Muscle layer of colon (tissue), 2 donors: ENCODE data around the gene DCP1A.
"Not testable (repeated sequence)": the region's sequence is repeated elsewhere in the genome, so short reads cannot be mapped to it uniquely, and the experiment has no call there.

Experiments used
- H3K27ac ChIP-seq: one replicate; pipeline ENCODE4 v1.7.0; 2013; ENCODE audit warnings: low read depth, mild to moderate bottlenecking, low read length, moderate library complexity
- H3K27me3 ChIP-seq, 2 donors: one replicate each; pipeline ENCODE4 v1.7.0; 2013; ENCODE audit warnings: low read length in 2 of 2, mild to moderate bottlenecking in 2 of 2; ENCODE audit not compliant: insufficient read depth in 2 of 2, control insufficient read depth in 1 of 2
- H3K36me3 ChIP-seq: one replicate; pipeline ENCODE4 v1.7.0; 2013; ENCODE audit warnings: mild to moderate bottlenecking, low read length; ENCODE audit not compliant: insufficient read depth
- H3K4me1 ChIP-seq: one replicate; pipeline ENCODE4 v1.7.0; 2013; ENCODE audit warnings: mild to moderate bottlenecking, low read length; ENCODE audit not compliant: insufficient read depth
- H3K4me3 ChIP-seq, 2 donors: one replicate each; pipeline ENCODE4 v1.7.0; 2013; ENCODE audit warnings: low read length in 2 of 2, low read depth in 1 of 2, mild to moderate bottlenecking in 1 of 2, moderate library complexity in 1 of 2
- H3K9ac ChIP-seq: one replicate; pipeline ENCODE4 v1.7.0; 2013; ENCODE audit warnings: low read length
- H3K9me3 ChIP-seq: one replicate; pipeline ENCODE4 v1.7.0; 2013; ENCODE audit warnings: mild to moderate bottlenecking, low read length
- donor health status: abdominal sarcoma.
- donor health status: Adenocarcinoma of cecum.

DCP1A gene

DNA sequence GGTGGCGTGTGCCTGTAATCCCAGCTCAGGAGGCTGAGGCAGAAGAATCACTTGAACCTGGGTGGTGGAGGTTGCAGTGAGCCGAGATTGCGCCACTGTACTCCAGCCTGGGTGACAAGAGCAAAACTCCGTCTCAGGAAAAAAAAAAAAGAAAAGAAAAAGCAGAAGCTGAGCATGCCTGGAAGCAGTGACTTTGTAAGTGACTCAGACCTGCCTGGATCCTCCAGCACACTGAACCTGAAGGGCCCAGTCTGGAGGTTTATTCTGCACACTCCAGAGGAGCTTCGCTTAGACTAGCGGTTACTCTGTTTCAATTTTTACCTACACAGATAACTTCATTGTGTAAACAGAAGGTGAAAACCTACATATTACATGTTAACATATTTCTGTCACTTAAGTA is 19.4 kb downstream of the DCP1A start:
- H3K27me3 ChIP-seq, H3K4me3 ChIP-seq, H3K36me3 ChIP-seq, H3K9me3 ChIP-seq, H3K9ac ChIP-seq, H3K27ac ChIP-seq: not testable (repeated sequence)
- H3K4me1 ChIP-seq: peaks cover 17% of the 10 kb centered on the region

DNA sequence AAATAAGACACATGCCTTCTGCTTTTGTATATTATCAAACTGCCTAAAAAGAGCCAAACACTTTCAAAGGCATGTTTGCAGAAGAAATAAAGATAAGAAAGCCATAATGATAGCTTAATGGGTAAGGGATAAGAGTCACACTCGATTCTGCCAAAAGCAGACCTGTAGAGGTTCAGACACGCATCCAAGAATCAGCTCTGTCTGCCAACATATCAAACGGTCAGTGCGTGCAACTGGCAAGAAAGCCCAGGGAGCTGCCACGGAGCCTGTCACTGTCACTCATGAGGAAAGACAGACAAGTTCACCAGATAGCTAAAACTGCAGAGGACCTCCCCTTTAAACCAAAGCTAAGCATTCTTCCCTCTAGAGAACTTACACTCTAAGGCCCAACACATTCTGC is 23.2 kb downstream of the DCP1A start:
- H3K4me1 ChIP-seq: peaks cover 16% of the 10 kb centered on the region
- no peak overlapping the region for H3K9ac ChIP-seq
- no peak overlapping the region for H3K4me3 ChIP-seq
- H3K27ac ChIP-seq: no peak overlapping the region
- no peaks in the 10 kb centered on the region for H3K36me3 ChIP-seq
- no peaks in the 10 kb centered on the region for H3K9me3 ChIP-seq
- H3K27me3 ChIP-seq: no peaks in the 10 kb centered on the region

DNA sequence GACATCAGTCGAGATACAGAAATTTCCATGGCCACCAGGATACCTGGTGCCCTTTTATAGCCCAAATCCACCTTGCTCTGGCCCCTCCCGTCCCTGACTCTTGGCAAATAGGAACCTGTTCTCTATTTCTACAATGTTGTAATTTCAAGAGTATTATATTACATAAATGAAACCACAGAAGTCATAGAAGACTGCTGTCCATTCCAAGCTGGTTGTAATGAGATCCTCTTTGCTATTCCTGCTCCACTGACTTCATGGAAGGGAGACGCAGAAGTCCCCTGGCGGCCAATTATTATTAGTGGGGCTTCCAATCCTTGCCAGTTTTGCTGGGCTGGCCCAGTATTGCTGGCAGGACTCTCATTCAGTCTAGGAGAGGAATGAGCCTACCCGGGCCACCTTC is 26.6 kb downstream of the DCP1A start:
- Histone ChIP-seq H3K4me3 (no peak overlapping the region), H3K9ac (no peak overlapping the region), H3K4me1 (peaks cover 13% of the 10 kb centered on the region)

DNA sequence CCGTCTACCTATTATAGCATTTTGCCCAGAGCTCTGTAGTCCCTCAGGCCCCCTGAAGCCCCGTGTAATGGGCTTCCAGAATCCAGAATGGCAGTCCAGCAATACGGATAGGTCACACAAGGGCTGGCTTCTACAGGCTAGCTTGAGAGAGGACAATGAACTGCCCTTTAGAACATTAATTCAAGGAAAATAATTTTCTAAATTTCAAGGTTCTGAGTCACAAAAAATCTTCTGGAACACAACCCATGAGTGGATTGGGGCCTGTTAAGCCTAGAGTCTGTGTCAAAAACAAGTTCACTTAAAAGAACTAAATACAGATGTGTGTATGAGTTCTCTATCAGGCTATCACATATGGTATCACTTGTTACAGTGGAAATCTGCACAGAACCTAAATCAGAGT is 28.8 kb downstream of the DCP1A start:
- H3K4me1 ChIP-seq: no peaks in the 10 kb centered on the region
- no peaks in the 10 kb centered on the region for H3K27me3 ChIP-seq
- H3K9ac ChIP-seq: no peak overlapping the region
- no peaks in the 10 kb centered on the region for H3K9me3 ChIP-seq
- H3K4me3 ChIP-seq: no peak overlapping the region
- H3K27ac ChIP-seq: no peak overlapping the region
- peaks cover 6% of the 10 kb centered on the region for H3K36me3 ChIP-seq

More for the DNA sequence above, 26.6 kb downstream of the DCP1A start:
- Histone ChIP-seq H3K36me3 (peaks cover 6% of the 10 kb centered on the region), H3K9me3 (no peaks in the 10 kb centered on the region), H3K27ac (no peak overlapping the region), H3K27me3 (no peaks in the 10 kb centered on the region)

DNA sequence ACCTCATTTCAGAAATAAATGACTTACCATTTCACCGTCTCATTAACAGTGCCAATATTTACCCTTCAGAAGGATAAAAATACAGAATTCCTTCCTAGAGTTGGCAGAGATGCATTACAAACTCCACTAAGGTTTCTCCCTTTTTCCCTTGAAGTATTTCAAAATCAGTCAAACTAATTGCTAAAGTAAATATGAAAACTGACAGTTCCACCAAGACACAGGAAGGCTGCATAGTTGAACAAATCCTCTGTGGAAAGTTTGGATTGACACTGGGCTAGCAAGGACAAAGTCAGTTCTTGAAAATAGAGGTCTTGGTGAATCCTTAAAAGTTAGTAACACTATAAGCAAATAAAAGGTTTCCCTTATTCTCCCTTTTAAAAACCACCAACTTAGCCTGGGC is 34.5 kb downstream of the DCP1A start:
- Histone ChIP-seq H3K27me3 (no peaks in the 10 kb centered on the region), H3K9ac (no peak overlapping the region), H3K4me1 (no peaks in the 10 kb centered on the region), H3K9me3 (no peaks in the 10 kb centered on the region), H3K36me3 (peaks cover 35% of the 10 kb centered on the region), H3K4me3 (no peak overlapping the region), H3K27ac (no peak overlapping the region)

DNA sequence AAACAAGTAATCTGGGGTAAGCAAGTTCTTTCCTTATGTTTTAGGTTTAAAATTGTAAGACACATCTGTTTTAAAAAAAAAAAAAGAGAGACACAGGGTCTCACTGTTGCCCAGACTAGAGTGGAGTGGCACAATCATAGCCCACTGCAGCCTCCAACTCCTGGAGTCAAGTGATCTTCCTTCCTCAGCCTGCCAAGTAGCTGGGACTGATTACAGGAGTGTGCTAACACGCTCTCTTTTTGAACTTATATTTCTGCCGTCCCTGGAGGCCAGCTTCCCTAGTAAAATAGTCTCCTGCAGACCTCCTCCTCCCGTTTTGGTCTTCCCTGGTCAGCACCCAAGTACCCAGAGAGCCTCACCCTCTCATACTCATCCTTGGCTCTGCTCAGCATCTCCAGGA is 35.5 kb downstream of the DCP1A start:
- Histone ChIP-seq H3K9ac (no peak overlapping the region), H3K36me3 (peaks cover 44% of the 10 kb centered on the region), H3K9me3 (no peaks in the 10 kb centered on the region), H3K27ac (no peak overlapping the region), H3K4me1 (no peaks in the 10 kb centered on the region), H3K27me3 (no peaks in the 10 kb centered on the region), H3K4me3 (no peak overlapping the region)

DNA sequence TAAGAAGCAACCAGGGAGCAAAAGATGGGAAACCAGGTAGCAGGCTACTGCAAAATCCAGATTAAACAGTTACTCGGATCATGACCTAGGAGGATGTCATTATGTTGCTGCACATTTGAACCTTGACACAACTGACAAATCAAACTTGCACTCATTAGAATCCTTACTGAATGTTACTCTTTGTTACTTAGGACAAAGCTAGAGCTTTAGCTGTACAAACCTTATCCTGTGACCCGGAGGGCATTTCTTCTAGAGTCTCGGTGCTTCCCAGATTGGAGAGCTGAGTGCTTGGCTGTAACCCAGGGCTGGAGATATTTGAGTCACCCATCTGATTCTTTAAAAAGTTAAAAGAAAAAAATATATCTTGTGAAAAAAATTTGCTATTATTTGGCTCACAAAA is 43.4 kb downstream of the DCP1A start:
- Histone ChIP-seq H3K4me1 (peaks cover 14% of the 10 kb centered on the region), H3K27me3 (no peaks in the 10 kb centered on the region), H3K4me3 (no peak overlapping the region), H3K27ac (no peak overlapping the region), H3K36me3 (peaks cover 32% of the 10 kb centered on the region), H3K9me3 (no peaks in the 10 kb centered on the region), H3K9ac (no peak overlapping the region)

DNA sequence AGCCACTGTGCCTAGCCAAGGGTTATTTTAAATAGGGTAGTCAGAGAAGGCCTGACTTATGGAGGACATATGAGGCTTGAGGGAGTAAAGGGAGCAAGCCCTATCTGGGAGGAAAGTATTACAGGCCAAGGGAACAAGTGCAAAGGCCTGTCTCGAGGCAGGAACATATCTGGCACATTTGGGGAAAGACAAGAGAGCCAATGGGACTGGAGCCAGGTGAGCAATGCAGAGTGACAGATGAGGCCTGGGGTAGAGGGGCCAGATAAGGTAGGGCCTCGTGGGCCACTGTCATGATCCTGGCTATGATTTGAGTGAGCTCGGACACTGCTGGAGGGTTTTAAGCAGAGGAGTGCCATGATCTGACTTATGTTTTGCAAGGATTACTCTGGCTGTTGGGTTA is 43.8 kb downstream of the DCP1A start:
- Histone ChIP-seq H3K9me3 (no peaks in the 10 kb centered on the region), H3K4me1 (peaks cover 14% of the 10 kb centered on the region), H3K27ac (no peak overlapping the region), H3K4me3 (no peak overlapping the region), H3K36me3 (peaks cover 32% of the 10 kb centered on the region), H3K27me3 (no peaks in the 10 kb centered on the region), H3K9ac (no peak overlapping the region)

DNA sequence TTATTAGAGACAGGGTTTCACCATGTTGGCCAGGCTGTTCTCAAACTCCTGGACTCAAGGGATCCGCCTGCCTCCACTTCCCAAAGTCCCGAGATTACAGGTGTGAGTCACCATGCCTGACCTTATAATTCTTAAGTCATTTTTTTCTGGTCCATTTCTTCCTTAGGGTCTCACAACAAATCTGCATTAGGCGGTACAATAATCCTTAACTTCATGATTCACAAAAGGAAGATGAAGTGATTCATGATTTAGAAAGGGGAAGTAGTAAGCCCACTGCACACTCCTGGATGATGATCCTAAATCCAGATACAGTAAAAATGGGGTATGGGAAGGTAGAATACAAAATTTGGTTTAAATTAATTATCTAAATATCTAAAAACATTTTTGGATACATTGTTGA is 46.5 kb downstream of the DCP1A start:
- Histone ChIP-seq H3K27ac (no peak overlapping the region), H3K36me3 (peaks cover 28% of the 10 kb centered on the region), H3K4me1 (peaks cover 14% of the 10 kb centered on the region), H3K9ac (no peak overlapping the region), H3K9me3 (no peaks in the 10 kb centered on the region), H3K4me3 (no peak overlapping the region), H3K27me3 (no peaks in the 10 kb centered on the region)

DNA sequence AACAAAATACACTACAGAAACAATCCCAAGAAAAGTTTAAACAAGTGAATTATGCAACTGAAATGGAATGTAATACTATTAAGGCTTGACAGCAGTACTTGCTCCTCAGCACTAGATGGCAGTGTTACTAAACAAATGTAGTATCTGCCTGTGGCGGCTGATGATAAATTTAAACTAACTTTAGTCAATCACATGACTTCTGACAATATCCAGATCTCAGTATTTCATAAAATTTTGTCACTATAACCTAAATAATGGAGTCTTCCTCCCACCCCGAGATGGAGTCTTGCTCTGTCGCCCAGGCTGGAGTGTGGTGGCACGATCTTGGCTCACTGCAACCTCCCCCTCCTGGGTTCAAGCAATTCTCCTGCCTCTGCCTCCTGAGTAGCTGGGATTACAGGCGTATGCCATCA is 47.7 kb downstream of the DCP1A start:
- Histone ChIP-seq H3K36me3 (peaks cover 28% of the 10 kb centered on the region), H3K4me1 (peaks cover 14% of the 10 kb centered on the region)
- H3K27me3 ChIP-seq, H3K4me3 ChIP-seq, H3K27ac ChIP-seq, H3K9me3 ChIP-seq, H3K9ac ChIP-seq: not testable (repeated sequence)

DNA sequence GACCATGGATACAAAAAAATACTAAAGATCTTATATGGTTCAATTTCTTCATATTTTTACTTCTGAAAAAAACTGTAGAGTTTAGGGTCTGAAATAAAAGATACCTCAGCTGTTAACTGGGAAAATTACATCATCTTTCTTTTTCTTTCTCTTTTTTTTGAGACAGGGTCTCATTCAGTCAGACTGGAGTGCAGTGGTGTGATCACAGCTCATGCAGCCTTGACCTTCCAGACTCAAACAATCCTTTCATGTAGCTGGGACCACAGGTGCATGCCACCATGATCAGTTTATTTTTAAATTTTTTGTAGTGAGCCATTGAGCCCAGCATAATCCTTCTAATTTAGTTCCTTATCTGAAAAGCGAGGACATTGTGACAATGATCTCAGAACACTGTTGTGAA is 51.9 kb downstream of the DCP1A start:
- no peaks in the 10 kb centered on the region for H3K9me3 ChIP-seq
- no peaks in the 10 kb centered on the region for H3K27me3 ChIP-seq
- peaks cover 30% of the 10 kb centered on the region for H3K36me3 ChIP-seq
- no peak overlapping the region for H3K4me3 ChIP-seq
- H3K9ac ChIP-seq: no peak overlapping the region
- peaks cover 4% of the 10 kb centered on the region for H3K4me1 ChIP-seq
- no peak overlapping the region for H3K27ac ChIP-seq

DNA sequence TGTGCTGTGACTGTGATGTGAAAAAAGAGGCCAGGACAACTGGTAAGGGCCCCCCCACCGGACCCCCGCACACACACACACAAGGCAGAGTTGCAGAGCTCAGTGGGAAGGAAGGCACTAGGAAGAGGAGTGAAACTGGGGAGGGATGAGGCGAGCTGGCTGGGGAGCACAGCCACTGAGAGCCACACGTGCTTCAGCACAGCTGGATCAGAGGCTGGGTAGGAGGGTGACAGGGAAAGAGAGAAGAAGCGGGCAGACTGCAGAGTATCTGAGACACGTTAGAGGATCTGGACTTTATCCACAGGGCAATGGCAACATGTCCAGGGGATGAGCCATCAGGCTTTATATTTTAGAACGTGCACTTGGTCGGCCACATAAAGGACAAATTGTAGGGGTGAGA is 53.5 kb downstream of the DCP1A start:
- Histone ChIP-seq H3K4me1 (no peaks in the 10 kb centered on the region), H3K4me3 (no peak overlapping the region), H3K9ac (no peak overlapping the region), H3K27me3 (no peaks in the 10 kb centered on the region), H3K9me3 (no peaks in the 10 kb centered on the region), H3K27ac (no peak overlapping the region), H3K36me3 (peaks cover 32% of the 10 kb centered on the region)
